ENCODE measurements around the gene ECE1. TPM values are rescaled to one million over a fixed set of nuclear protein-coding genes. Genes with fewer than 3 reads are reported as not detected.
A peak's percentile ranks its signal among the peaks of the same experiment; 100 is the strongest.

Gene ECE1
- total and polyA plus RNA-seq, 9 of the 15 experiments (the other 6 are each of a cell fraction or from before 2014, with no cell fraction given): 0.56 to 34.8 (median 11.0) TPM

DNA sequence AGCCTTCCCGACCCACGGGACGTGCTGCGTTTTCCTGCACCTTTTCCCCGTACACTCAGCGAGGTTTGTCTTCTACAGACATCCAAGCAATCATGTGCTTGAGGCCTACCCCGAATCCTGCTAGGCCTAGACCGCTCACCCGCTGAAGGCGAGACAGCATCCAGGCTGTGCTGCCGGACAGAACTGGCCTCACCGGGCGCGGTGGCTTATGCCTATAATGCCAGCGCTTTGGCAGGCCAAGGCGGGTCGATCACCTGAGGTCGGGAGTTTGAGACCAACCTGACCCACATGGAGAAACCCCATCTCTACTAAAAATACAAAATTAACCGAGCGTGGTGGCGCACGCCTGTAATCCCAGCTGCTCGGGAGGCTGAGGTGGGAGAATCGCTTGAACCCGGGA is 54.1 kb downstream of the ECE1 start:
- no peak overlapping the region for H3K4me3 ChIP-seq
- H2AFZ ChIP-seq (ENCODE audit: low read depth, low read length): no peak overlapping the region
- DNase-seq (ENCODE audit: extremely low read depth in 1 of 4, low spot score in 3 of 4): no peak
- no peaks in the 10 kb centered on the region for H3K27me3 ChIP-seq (ENCODE audit: control insufficient read depth in 2 of 2, insufficient read depth in 2 of 2, low read length in 2 of 2)
- FAIRE-seq: no peak
- H3K36me3 ChIP-seq (ENCODE audit: control insufficient read depth, insufficient read depth, low read length): 0 out of 3 replicates have a peak, but pooled peaks cover 5% of the 10 kb centered on the region
- H3K9me3 ChIP-seq (replicated peaks; ENCODE audit: control insufficient read depth, insufficient read depth, low read depth, low read length): no peaks in the 10 kb centered on the region
- BruUV-seq (replicated peaks): no TSS peak
- whole genome bisulfite sequencing (ENCODE audit: insufficient coverage, low coverage, missing lambda C conversion rate): 95% methylated on average over 18 of the region's 25 CpGs
- peak overlapping the region in 1 of 2 experiments; percentile 54; a peak in 1 of 4 replicates for H3K9ac ChIP-seq (ENCODE audit: insufficient read depth in 1 of 2, low read depth in 2 of 2, low read length in 2 of 2)
- CTCF ChIA-PET (ENCODE audit: low intra/inter-chr PET ratio): no interaction called here
- no peak overlapping the region for H3K27ac ChIP-seq (ENCODE audit: extremely low read depth, low read depth, low read length)
- intact Hi-C loops (cut with micrococcal nuclease) (loop anchor here (5.0 kb wide), 1 partner anchor 421 kb away; no protein-coding TSS in a partner anchor), in situ Hi-C loops (cut with MboI) (no loop called here)
- no peaks in the 10 kb centered on the region for H3K79me2 ChIP-seq (ENCODE audit: control insufficient read depth, insufficient read depth, low read length)
- TF ChIP-seq JUN (IDR thresholded peaks at IDR 0.05; ENCODE audit: borderline replicate concordance, low read depth, low read length) (no peak), JUN (CRISPR knock-in tag; IDR thresholded peaks at IDR 0.05; ENCODE audit: borderline replicate concordance) (no peak), SMARCC2 (IDR thresholded peaks at IDR 0.05; ENCODE audit: low read depth) (no peak)
- no peak for ATAC-seq
- H3K9me1 ChIP-seq (ENCODE audit: control insufficient read depth, insufficient read depth, low read length): no peaks in the 10 kb centered on the region
- H3K4me1 ChIP-seq (replicated peaks in 1 of 2; ENCODE audit: control insufficient read depth in 2 of 2, insufficient read depth in 2 of 2, low read length in 2 of 2): no peaks in the 10 kb centered on the region
- no peaks in the 10 kb centered on the region for H4K20me1 ChIP-seq (replicated peaks; ENCODE audit: control insufficient read depth, insufficient read depth, low read length)
- no peak overlapping the region for H3K4me2 ChIP-seq (ENCODE audit: insufficient read depth, low read length)
- POLR2A ChIA-PET: no interaction called here

DNA sequence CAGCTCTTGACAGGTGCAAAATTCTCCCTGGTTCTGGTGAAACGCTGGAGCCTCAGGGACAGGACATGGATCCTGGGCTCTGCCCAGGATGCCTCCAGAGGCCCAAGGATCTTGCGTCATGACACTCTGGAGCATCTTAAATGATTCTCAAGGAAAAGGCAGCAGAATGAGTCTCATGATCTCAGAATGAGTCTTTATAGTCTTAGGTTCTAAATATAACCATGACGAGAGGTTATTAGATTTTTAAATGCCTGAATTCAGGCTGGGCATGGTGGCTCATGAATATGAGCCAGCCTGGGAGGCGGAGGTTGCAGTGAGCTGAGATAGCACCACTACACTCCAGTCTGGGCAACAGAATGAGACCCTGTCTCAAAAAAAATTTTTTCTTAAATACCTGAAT is 55.5 kb downstream of the ECE1 start:
- ChIA-PET CTCF (ENCODE audit: low intra/inter-chr PET ratio) (interaction anchor here (1.1 to 6.0 kb wide), 2 partner anchors 132 to 263 kb away, joined by 4 to 126 read pairs; no protein-coding TSS in a partner anchor), POLR2A (interaction anchor here (1.0 to 1.2 kb wide), 2 partner anchors 25 to 27 kb away, joined by 3 to 7 read pairs; no protein-coding TSS in a partner anchor)
- Histone ChIP-seq H3K9ac (ENCODE audit: insufficient read depth in 1 of 2, low read depth in 2 of 2, low read length in 2 of 2) (no peak overlapping the region), H3K9me1 (ENCODE audit: control insufficient read depth, insufficient read depth, low read length) (no peaks in the 10 kb centered on the region), H3K9me3 (replicated peaks; ENCODE audit: control insufficient read depth, insufficient read depth, low read depth, low read length) (no peaks in the 10 kb centered on the region), H4K20me1 (replicated peaks; ENCODE audit: control insufficient read depth, insufficient read depth, low read length) (no peaks in the 10 kb centered on the region), H3K27me3 (ENCODE audit: control insufficient read depth in 2 of 2, insufficient read depth in 2 of 2, low read length in 2 of 2) (no peaks in the 10 kb centered on the region), H3K4me1 (replicated peaks in 1 of 2; ENCODE audit: control insufficient read depth in 2 of 2, insufficient read depth in 2 of 2, low read length in 2 of 2) (no peaks in the 10 kb centered on the region), H3K4me3 (no peak overlapping the region), H3K4me2 (ENCODE audit: insufficient read depth, low read length) (no peak overlapping the region), H2AFZ (ENCODE audit: low read depth, low read length) (no peak overlapping the region), H3K79me2 (ENCODE audit: control insufficient read depth, insufficient read depth, low read length) (no peaks in the 10 kb centered on the region), H3K36me3 (ENCODE audit: control insufficient read depth, insufficient read depth, low read length) (0 out of 3 replicates have a peak, but pooled peaks cover 5% of the 10 kb centered on the region), H3K27ac (ENCODE audit: extremely low read depth, low read depth, low read length) (no peak overlapping the region)
- no TSS peak for BruUV-seq (replicated peaks)
- DNase-seq (ENCODE audit: extremely low read depth in 1 of 4, low spot score in 3 of 4): no peak
- in situ Hi-C loops (cut with MboI) (loop anchor here (5.0 kb wide), 1 partner anchor 133 kb away; no protein-coding TSS in a partner anchor), intact Hi-C loops (cut with micrococcal nuclease) (loop anchor here (5.0 kb wide), 1 partner anchor 423 kb away; no protein-coding TSS in a partner anchor)
- no peak for ATAC-seq
- FAIRE-seq: no peak
- WGBS (ENCODE audit: insufficient coverage, low coverage, missing lambda C conversion rate): 67% methylated on average over 4 of the region's 4 CpGs
- TF ChIP-seq, protein P1, sequence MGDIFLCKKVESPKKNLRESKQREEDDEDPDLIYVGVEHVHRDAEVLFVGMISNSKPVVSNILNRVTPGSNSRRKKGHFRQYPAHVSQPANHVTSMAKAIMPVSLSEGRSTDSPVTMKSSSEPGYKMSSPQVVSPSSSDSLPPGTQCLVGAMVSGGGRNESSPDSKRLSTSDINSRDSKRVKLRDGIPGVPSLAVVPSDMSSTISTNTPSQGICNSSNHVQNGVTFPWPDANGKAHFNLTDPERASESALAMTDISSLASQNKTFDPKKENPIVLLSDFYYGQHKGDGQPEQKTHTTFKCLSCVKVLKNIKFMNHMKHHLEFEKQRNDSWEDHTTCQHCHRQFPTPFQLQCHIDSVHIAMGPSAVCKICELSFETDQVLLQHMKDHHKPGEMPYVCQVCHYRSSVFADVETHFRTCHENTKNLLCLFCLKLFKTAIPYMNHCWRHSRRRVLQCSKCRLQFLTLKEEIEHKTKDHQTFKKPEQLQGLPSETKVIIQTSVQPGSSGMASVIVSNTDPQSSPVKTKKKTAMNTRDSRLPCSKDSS (IDR thresholded peaks at IDR 0.05; ENCODE audit: low read depth, partially characterized antibody): no peak
